GM21825 (cell line): ENCODE data around the gene GLCCI1.
A peak's percentile ranks its signal among the peaks of the same experiment; 100 is the strongest.

Experiments
- ATAC-seq: cut with Tn5 transposase; IDR thresholded peaks from one replicate; pipeline ENCODE4 v1.9.1; 2021; ENCODE audit warnings: mild to moderate bottlenecking, moderate library complexity; ENCODE audit not compliant: unreplicated experiment

GLCCI1 gene

GRCh38 chr7:7968544-7969305, at the start of gene GLCCI1:
Gene GLCCI1, plus strand, starts transcription at chr7:7968796. Its CDS starts 555 bp downstream, at chr7:7969351.
- peak; percentile 83 for ATAC-seq

GRCh38 chr7:7919449-7919945, 49.1 kb upstream of the GLCCI1 start:
- ATAC-seq, result no peak

- no peak for ATAC-seq
These were observed 48.5 kb upstream of the GLCCI1 start for GRCh38 chr7:7920056-7920455.

GRCh38 chr7:7920481-7920880, 48.1 kb upstream of the GLCCI1 start:
- ATAC-seq, result peak; percentile 87

- no peak for ATAC-seq
These were observed 46.8 kb upstream of the GLCCI1 start for GRCh38 chr7:7921830-7922229.

- ATAC-seq, result no peak
These were observed 45.8 kb upstream of the GLCCI1 start for GRCh38 chr7:7922684-7923385.

GRCh38 chr7:7923818-7924217, 44.8 kb upstream of the GLCCI1 start:
- no peak for ATAC-seq

GRCh38 chr7:7924303-7924702, 44.3 kb upstream of the GLCCI1 start:
- no peak for ATAC-seq

- ATAC-seq, result no peak
These were observed 37.0 kb upstream of the GLCCI1 start for GRCh38 chr7:7931626-7932025.

- ATAC-seq, result no peak
These were observed 36.0 kb upstream of the GLCCI1 start for GRCh38 chr7:7932553-7932952.

GRCh38 chr7:7933915-7934526, 34.6 kb upstream of the GLCCI1 start:
- ATAC-seq, result no peak

GRCh38 chr7:7934945-7935344, 33.7 kb upstream of the GLCCI1 start:
- no peak for ATAC-seq

GRCh38 chr7:7938471-7938870, 30.1 kb upstream of the GLCCI1 start:
- no peak for ATAC-seq

- ATAC-seq, result no peak
These were observed 24.6 kb upstream of the GLCCI1 start for GRCh38 chr7:7943951-7944350.

- peak; percentile 92 for ATAC-seq
These were observed 23.8 kb upstream of the GLCCI1 start for GRCh38 chr7:7944619-7945282.

GRCh38 chr7:7946486-7946885, 22.1 kb upstream of the GLCCI1 start:
- ATAC-seq, result no peak

GRCh38 chr7:7948232-7948631, 20.4 kb upstream of the GLCCI1 start:
- no peak for ATAC-seq

GRCh38 chr7:7953806-7954205, 14.8 kb upstream of the GLCCI1 start:
- no peak for ATAC-seq

GRCh38 chr7:7956531-7957128, 12.0 kb upstream of the GLCCI1 start:
- ATAC-seq, result no peak

- no peak for ATAC-seq
These were observed 11.1 kb upstream of the GLCCI1 start for GRCh38 chr7:7957513-7957912.
